ENCODE data around the gene RERE.

- TF ChIP-seq CTCF (tag by site-specific recombination; IDR thresholded peaks at IDR 0.05) (no peak), ZNF121 (tag by site-specific recombination; IDR thresholded peaks at IDR 0.05) (no peak), ZNF629 (tag by site-specific recombination; IDR thresholded peaks at IDR 0.05) (no peak; the same call in none of the 2 replicates), ZNF311 (tag by site-specific recombination; IDR thresholded peaks at IDR 0.05; ENCODE audit: borderline replicate concordance) (no peak), ZNF138 (tag by site-specific recombination; IDR thresholded peaks at IDR 0.05; ENCODE audit: borderline replicate concordance) (no peak), ZBTB44 (tag by site-specific recombination; IDR thresholded peaks at IDR 0.05) (peak; percentile 76), ZBTB26 (tag by site-specific recombination; optimal IDR thresholded peaks at IDR 0.05) (no peak), GFI1B (tag by site-specific recombination; IDR thresholded peaks at IDR 0.05) (peak; percentile 91), ZNF146 (tag by site-specific recombination; IDR thresholded peaks at IDR 0.05) (no peak), ZBTB11 (tag by site-specific recombination; conservative IDR thresholded peaks at IDR 0.05; ENCODE audit: low read depth) (no peak), MZF1 (tag by site-specific recombination; IDR thresholded peaks at IDR 0.05; ENCODE audit: borderline replicate concordance) (no peak)
These were observed 343.5 kb downstream of the RERE start for GRCh38 chr1:8473891-8474300.

All from HEK293 (cell line).